Measurements from ENCODE around the gene KCNIP4. TPM values are rescaled to one million over a fixed set of nuclear protein-coding genes. Genes with fewer than 3 reads are reported as not detected.

The KCNIP4 gene
- total and polyA plus RNA-seq, 3 donors from 2014 or later, result 0.68 TPM; not detected in 2

- 67 to 86% methylated on average over 4 of the region's 4 CpGs for WGBS, 2 donors
- Histone ChIP-seq H3K27ac (no peak overlapping the region), H3K27me3 (no peaks in the 10 kb centered on the region), H3K9me3 (no peaks in the 10 kb centered on the region), H3K4me1 (no peaks in the 10 kb centered on the region), H3K36me3 (ENCODE audit: low read depth, missing control alignments) (no peaks in the 10 kb centered on the region), H3K4me3 (no peak overlapping the region)
- DNase-seq, result no peak
- TF ChIP-seq CTCF (IDR thresholded peaks at IDR 0.05) (no peak), POLR2A (IDR thresholded peaks at IDR 0.05) (no peak)
- intact Hi-C loops (cut with DNase I; ENCODE audit: low total_unique reads), result no loop called here
These were observed 66.3 kb downstream of the KCNIP4 start for GRCh38 chr4:21882051-21882839.

- Histone ChIP-seq H3K36me3 (ENCODE audit: low read depth, missing control alignments) (no peaks in the 10 kb centered on the region), H3K27me3 (no peaks in the 10 kb centered on the region), H3K4me3 (no peak overlapping the region), H3K9me3 (no peaks in the 10 kb centered on the region), H3K4me1 (no peaks in the 10 kb centered on the region), H3K27ac (no peak overlapping the region)
- TF ChIP-seq POLR2A (IDR thresholded peaks at IDR 0.05) (no peak), CTCF (IDR thresholded peaks at IDR 0.05) (no peak)
- 80 to 83% methylated on average over 3 of the region's 3 CpGs for WGBS, 2 donors
- intact Hi-C loops (cut with DNase I; ENCODE audit: low total_unique reads), result no loop called here
- DNase-seq, result no peak
These were observed 69.4 kb downstream of the KCNIP4 start for GRCh38 chr4:21879187-21879586.

GRCh38 chr4:21876711-21877110 lies 71.9 kb downstream of the KCNIP4 start:
- Histone ChIP-seq H3K27me3 (no peaks in the 10 kb centered on the region), H3K4me1 (no peaks in the 10 kb centered on the region), H3K4me3 (no peak overlapping the region), H3K27ac (no peak overlapping the region), H3K36me3 (ENCODE audit: low read depth, missing control alignments) (no peaks in the 10 kb centered on the region), H3K9me3 (no peaks in the 10 kb centered on the region)
- no peak for DNase-seq
- intact Hi-C loops (cut with DNase I; ENCODE audit: low total_unique reads), result no loop called here
- 61 to 68% methylated on average over 1 of the region's 1 CpG for WGBS, 2 donors
- TF ChIP-seq CTCF (IDR thresholded peaks at IDR 0.05) (no peak), POLR2A (IDR thresholded peaks at IDR 0.05) (no peak)

- H3K4me3 ChIP-seq, result no peak overlapping the region
- no peaks in the 10 kb centered on the region for H3K9me3 ChIP-seq
- intact Hi-C loops (cut with DNase I; ENCODE audit: low total_unique reads), result no loop called here
- TF ChIP-seq CTCF (IDR thresholded peaks at IDR 0.05) (no peak), POLR2A (IDR thresholded peaks at IDR 0.05) (no peak)
- no peak overlapping the region for H3K27ac ChIP-seq
- no peaks in the 10 kb centered on the region for H3K27me3 ChIP-seq
- DNase-seq, result no peak
- H3K4me1 ChIP-seq, result no peaks in the 10 kb centered on the region
- 79 to 82% methylated on average over 1 of the region's 1 CpG for WGBS, 2 donors
- H3K36me3 ChIP-seq (ENCODE audit: low read depth, missing control alignments), result no peaks in the 10 kb centered on the region
These were observed 75.4 kb downstream of the KCNIP4 start for GRCh38 chr4:21873145-21873544.

GRCh38 chr4:21872101-21872500 lies 76.5 kb downstream of the KCNIP4 start:
- H3K27ac ChIP-seq, result no peak overlapping the region
- 58 to 68% methylated on average over 5 of the region's 5 CpGs for WGBS, 2 donors
- TF ChIP-seq CTCF (IDR thresholded peaks at IDR 0.05) (no peak), POLR2A (IDR thresholded peaks at IDR 0.05) (no peak)
- no peaks in the 10 kb centered on the region for H3K4me1 ChIP-seq
- intact Hi-C loops (cut with DNase I; ENCODE audit: low total_unique reads), result no loop called here
- DNase-seq, result no peak
- no peaks in the 10 kb centered on the region for H3K27me3 ChIP-seq
- H3K4me3 ChIP-seq, result no peak overlapping the region
- no peaks in the 10 kb centered on the region for H3K36me3 ChIP-seq (ENCODE audit: low read depth, missing control alignments)
- no peaks in the 10 kb centered on the region for H3K9me3 ChIP-seq
